ENCODE data around the gene PLCH1. TPM values are rescaled to one million over a fixed set of nuclear protein-coding genes. Genes with fewer than 3 reads are reported as not detected.

PLCH1 gene
- polyA plus RNA-seq, 1 experiment: 0.04 TPM

DNA sequence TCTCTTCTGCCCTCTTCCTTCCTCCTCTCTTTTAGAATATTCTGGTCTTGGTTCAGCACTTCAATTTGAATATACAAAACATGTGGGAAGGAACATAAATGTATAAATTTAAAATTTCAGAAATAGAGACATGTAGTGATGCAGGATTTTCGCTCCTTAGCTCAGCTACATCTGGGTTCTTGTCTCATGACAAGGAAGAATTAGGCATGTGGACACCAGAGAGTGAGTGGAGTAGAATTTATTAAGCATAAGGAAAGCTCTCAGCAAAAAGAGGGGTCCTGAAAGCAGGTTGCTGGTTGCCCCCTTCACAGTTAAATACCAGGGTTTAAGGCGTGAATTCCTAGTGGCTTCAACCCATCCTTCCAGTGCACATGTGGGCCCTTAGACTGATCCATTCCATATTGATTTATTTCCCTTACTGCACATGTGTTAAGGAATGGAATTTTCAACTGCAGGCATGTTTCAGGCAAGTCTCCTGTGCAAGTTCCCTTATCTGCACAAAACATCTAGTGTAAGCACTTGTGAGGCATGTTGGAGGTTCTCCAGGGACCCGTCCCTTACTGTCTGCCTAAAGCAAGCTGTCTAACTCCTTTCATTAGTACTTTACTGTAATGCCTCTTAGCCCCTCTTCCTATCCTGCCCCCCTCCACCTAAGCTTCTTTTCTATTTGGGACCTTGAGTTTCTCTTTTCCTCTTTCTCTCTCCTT is 318.2 kb downstream of the PLCH1 start:
- TF ChIP-seq, protein P1, sequence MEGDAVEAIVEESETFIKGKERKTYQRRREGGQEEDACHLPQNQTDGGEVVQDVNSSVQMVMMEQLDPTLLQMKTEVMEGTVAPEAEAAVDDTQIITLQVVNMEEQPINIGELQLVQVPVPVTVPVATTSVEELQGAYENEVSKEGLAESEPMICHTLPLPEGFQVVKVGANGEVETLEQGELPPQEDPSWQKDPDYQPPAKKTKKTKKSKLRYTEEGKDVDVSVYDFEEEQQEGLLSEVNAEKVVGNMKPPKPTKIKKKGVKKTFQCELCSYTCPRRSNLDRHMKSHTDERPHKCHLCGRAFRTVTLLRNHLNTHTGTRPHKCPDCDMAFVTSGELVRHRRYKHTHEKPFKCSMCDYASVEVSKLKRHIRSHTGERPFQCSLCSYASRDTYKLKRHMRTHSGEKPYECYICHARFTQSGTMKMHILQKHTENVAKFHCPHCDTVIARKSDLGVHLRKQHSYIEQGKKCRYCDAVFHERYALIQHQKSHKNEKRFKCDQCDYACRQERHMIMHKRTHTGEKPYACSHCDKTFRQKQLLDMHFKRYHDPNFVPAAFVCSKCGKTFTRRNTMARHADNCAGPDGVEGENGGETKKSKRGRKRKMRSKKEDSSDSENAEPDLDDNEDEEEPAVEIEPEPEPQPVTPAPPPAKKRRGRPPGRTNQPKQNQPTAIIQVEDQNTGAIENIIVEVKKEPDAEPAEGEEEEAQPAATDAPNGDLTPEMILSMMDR (IDR thresholded peaks at IDR 0.05; ENCODE audit: low read depth, low read length): no peak
- ChIA-PET CTCF (interaction anchor here (0.9 kb wide), 1 partner anchor 44 kb away, joined by 4 read pairs; no protein-coding TSS in a partner anchor), POLR2A (no interaction called here)
- Histone ChIP-seq H3K9me3 (ENCODE audit: control insufficient read depth, insufficient read depth, low read length) (peaks cover 7% of the 10 kb centered on the region; the same call in 1 of the 2 replicates), H3K27ac (ENCODE audit: low read depth, low read length) (no peak overlapping the region), H3K27me3 (ENCODE audit: control insufficient read depth, insufficient read depth, low read length) (no peaks in the 10 kb centered on the region), H3K4me3 (ENCODE audit: low read depth, low read length) (no peak overlapping the region)
- DNase-seq (ENCODE audit: low read depth, low spot score): no peak

GRCh38 chr3:155425396-155425795 is 319.5 kb downstream of the PLCH1 start:
- ChIA-PET CTCF (no interaction called here), POLR2A (no interaction called here)
- Histone ChIP-seq H3K27ac (ENCODE audit: low read depth, low read length) (no peak overlapping the region), H3K27me3 (ENCODE audit: control insufficient read depth, insufficient read depth, low read length) (no peaks in the 10 kb centered on the region), H3K9me3 (ENCODE audit: control insufficient read depth, insufficient read depth, low read length) (peaks cover 7% of the 10 kb centered on the region; the same call in 1 of the 2 replicates), H3K4me3 (ENCODE audit: low read depth, low read length) (no peak overlapping the region)
- no peak for DNase-seq (ENCODE audit: low read depth, low spot score)
- TF ChIP-seq, protein P1 (IDR thresholded peaks at IDR 0.05; ENCODE audit: low read depth, low read length): no peak

DNA sequence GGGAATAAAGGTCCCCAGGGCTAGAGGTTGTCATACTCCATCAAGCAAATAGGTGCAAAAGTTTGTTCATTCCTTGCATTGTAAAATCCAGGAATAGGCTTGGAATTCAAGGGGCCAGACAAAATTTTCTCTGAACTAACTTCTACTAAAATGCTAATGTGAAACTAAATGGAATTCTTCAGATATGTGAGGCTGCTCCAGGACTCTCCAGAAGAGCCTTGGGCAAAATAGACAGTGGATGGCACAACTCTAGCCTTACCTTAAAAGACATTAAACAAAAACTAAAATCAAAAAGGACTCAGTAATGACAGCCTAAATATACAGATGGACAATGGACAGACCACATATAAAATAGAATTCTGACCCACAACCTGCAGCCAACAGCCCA is 320.6 kb downstream of the PLCH1 start:
- peaks cover 5% of the 10 kb centered on the region; the same call in 1 of the 2 replicates for H3K9me3 ChIP-seq (ENCODE audit: control insufficient read depth, insufficient read depth, low read length)
- TF ChIP-seq, protein P1 (IDR thresholded peaks at IDR 0.05; ENCODE audit: low read depth, low read length): no peak
- no peak for DNase-seq (ENCODE audit: low read depth, low spot score)
- no peak overlapping the region for H3K4me3 ChIP-seq (ENCODE audit: low read depth, low read length)
- CTCF ChIA-PET: no interaction called here
- POLR2A ChIA-PET: no interaction called here
- H3K27ac ChIP-seq (ENCODE audit: low read depth, low read length): no peak overlapping the region
- no peaks in the 10 kb centered on the region for H3K27me3 ChIP-seq (ENCODE audit: control insufficient read depth, insufficient read depth, low read length)

DNA sequence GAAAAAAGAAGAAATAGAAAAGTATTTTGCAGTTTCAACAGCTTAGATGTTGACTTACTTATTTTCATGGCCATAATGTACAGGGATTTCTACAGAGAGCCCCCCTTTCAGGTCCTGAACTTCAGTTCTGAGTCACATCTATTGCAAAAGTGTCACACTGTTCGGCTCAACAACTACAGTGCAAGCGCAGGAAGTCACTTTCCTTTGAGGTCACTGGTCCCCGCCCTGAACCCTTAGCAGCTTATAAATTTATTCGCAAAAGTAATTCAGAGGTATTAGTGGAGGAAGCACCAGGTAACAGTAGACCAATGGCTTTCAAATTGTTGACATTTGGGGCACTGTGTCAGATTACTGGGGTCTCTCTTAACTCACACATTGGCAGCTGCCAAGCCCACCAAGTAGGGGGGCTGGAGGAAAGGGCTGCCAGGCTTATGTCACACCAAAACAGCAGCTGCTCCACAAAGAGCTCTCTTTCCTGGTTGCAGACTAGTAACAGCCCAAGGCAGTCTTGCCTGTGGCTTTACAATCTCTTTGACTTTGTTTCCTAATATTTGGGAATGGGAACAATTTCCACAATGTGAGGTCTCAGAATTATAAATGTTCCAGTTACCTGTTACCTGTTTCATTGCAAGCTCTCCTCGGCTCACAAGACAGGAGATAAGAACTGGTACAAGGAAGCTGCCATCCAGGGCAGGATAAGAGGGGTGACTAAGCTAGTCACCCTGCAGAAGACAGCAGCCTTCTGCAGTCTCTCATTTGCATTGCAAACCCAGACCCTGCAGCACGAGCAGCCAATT is 321.1 kb downstream of the PLCH1 start:
- Histone ChIP-seq H3K4me3 (ENCODE audit: low read depth, low read length) (no peak overlapping the region), H3K27ac (ENCODE audit: low read depth, low read length) (no peak overlapping the region), H3K9me3 (ENCODE audit: control insufficient read depth, insufficient read depth, low read length) (no peaks in the 10 kb centered on the region), H3K27me3 (ENCODE audit: control insufficient read depth, insufficient read depth, low read length) (no peaks in the 10 kb centered on the region)
- TF ChIP-seq, protein P1 (IDR thresholded peaks at IDR 0.05; ENCODE audit: low read depth, low read length): no peak
- ChIA-PET POLR2A (no interaction called here), CTCF (no interaction called here)
- DNase-seq (ENCODE audit: low read depth, low spot score): no peak

- H3K4me3 ChIP-seq (ENCODE audit: low read depth, low read length): no peak overlapping the region
- H3K27ac ChIP-seq (ENCODE audit: low read depth, low read length): no peak overlapping the region
- CTCF ChIA-PET: no interaction called here
- POLR2A ChIA-PET: no interaction called here
- H3K9me3 ChIP-seq (ENCODE audit: control insufficient read depth, insufficient read depth, low read length): no peaks in the 10 kb centered on the region
- H3K27me3 ChIP-seq (ENCODE audit: control insufficient read depth, insufficient read depth, low read length): no peaks in the 10 kb centered on the region
- DNase-seq (ENCODE audit: low read depth, low spot score): no peak
- TF ChIP-seq, protein P1 (IDR thresholded peaks at IDR 0.05; ENCODE audit: low read depth, low read length): no peak
Observed at GRCh38 chr3:155420881-155421486, 323.9 kb downstream of the PLCH1 start.
